SU-DHL-6 (cell line): ENCODE measurements around the gene KAZALD1.

ENCODE experiments used
- H2AFZ ChIP-seq: fragments of 200-600 bp; sonication (generic); 2 replicates; pipeline ENCODE4 v1.6.1; 2014; ENCODE audit warnings: low read depth, mild to moderate bottlenecking, moderate library complexity, mixed read lengths, antibody characterized with exemption, low read length; ENCODE audit not compliant: severe bottlenecking
- H3F3A ChIP-seq: fragments of 200-600 bp; shearing (Covaris generic); 2 replicates; pipeline ENCODE4 v1.6.0; 2016; ENCODE audit warnings: antibody characterized with exemption, mild to moderate bottlenecking; ENCODE audit not compliant: insufficient read depth
- H3K27ac ChIP-seq: fragments of 200-600 bp; sonication (generic); 2 replicates; pipeline ENCODE4 v1.5.1; 2016; ENCODE audit warnings: low read depth, mild to moderate bottlenecking, low read length, moderate library complexity, mixed read lengths
- H3K27me3 ChIP-seq: fragments of 200-600 bp; sonication (generic), shearing (Covaris generic); 2 replicates; pipeline ENCODE4 v1.6.0; 2014; ENCODE audit warnings: mild to moderate bottlenecking, low read length
- H3K36me3 ChIP-seq: fragments of 200-600 bp; sonication (generic); 2 replicates; pipeline ENCODE4 v1.6.1; 2014; ENCODE audit warnings: mild to moderate bottlenecking, low read length, mixed read lengths
- H3K4me2 ChIP-seq: fragments of 300-600, 200-600 bp; shearing (Covaris generic), sonication (generic); 2 replicates; pipeline ENCODE4 v1.6.0; 2014; ENCODE audit warnings: low read length, low read depth, mild to moderate bottlenecking; ENCODE audit not compliant: poor library complexity, severe bottlenecking
- H3K4me3 ChIP-seq: fragments of 200-600 bp; sonication (generic); 2 replicates; pipeline ENCODE4 v1.5.1; 2014; ENCODE audit warnings: antibody characterized with exemption, low read length, mild to moderate bottlenecking, mixed read lengths; ENCODE audit not compliant: insufficient read depth, poor library complexity, severe bottlenecking
- H3K79me2 ChIP-seq: fragments of 200-600 bp; sonication (generic); 2 replicates; pipeline ENCODE4 v1.6.1; 2014; ENCODE audit warnings: mild to moderate bottlenecking, low read length, moderate library complexity; ENCODE audit not compliant: insufficient read depth
- H3K9ac ChIP-seq: fragments of 200-600 bp; sonication (generic); 2 replicates; pipeline ENCODE4 v1.7.0; 2014; ENCODE audit warnings: mild to moderate bottlenecking, low read length
- H3K9me2 ChIP-seq: fragments of 200-600 bp; sonication (generic); replicated peaks from 2 replicates; pipeline ENCODE4 v1.6.1; 2014; ENCODE audit warnings: low read length; ENCODE audit not compliant: insufficient read depth
- H3K9me3 ChIP-seq: fragments of 200-600 bp; sonication (generic); 2 replicates; pipeline ENCODE4 v1.6.1; 2014; ENCODE audit warnings: low read length, mixed read lengths; ENCODE audit not compliant: insufficient read depth
- H4K20me1 ChIP-seq: fragments of 200-600 bp; sonication (generic); 2 replicates; pipeline ENCODE4 v1.6.1; 2014; ENCODE audit warnings: low read depth, mild to moderate bottlenecking, antibody characterized with exemption, low read length, moderate library complexity, mixed read lengths
- CTCF ChIP-seq: fragments of 200-600 bp; sonication (generic); IDR thresholded peaks from one replicate; pipeline ENCODE4 v1.5.1; 2017; ENCODE audit warnings: antibody characterized with exemption, mild to moderate bottlenecking, low read length, moderate library complexity; ENCODE audit not compliant: insufficient read depth, poor library complexity, severe bottlenecking
- EZH2phosphoT487 ChIP-seq: fragments of 200-600 bp; sonication (generic), shearing (Covaris generic); conservative IDR thresholded peaks from 2 replicates; pipeline ENCODE4 v1.6.1; 2018; ENCODE audit warnings: mild to moderate bottlenecking, antibody characterized with exemption, low read length, moderate library complexity, mixed read lengths

Gene KAZALD1

GRCh38 chr10:101112799-101113594, 51.2 kb downstream of the KAZALD1 start:
- Histone ChIP-seq H3K9me2 (no peaks in the 10 kb centered on the region), H3K27ac (no peak overlapping the region), H3F3A (no peaks in the 10 kb centered on the region), H3K4me3 (no peak overlapping the region), H3K4me2 (no peak overlapping the region), H3K9ac (no peak overlapping the region), H3K36me3 (no peaks in the 10 kb centered on the region), H3K27me3 (no peaks in the 10 kb centered on the region), H2AFZ (no peak overlapping the region), H3K9me3 (no peaks in the 10 kb centered on the region), H4K20me1 (no peaks in the 10 kb centered on the region), H3K79me2 (no peaks in the 10 kb centered on the region)
- no peak for TF ChIP-seq CTCF
- TF ChIP-seq EZH2phosphoT487, result no peak

- H3K9me3 ChIP-seq, result no peaks in the 10 kb centered on the region
- H3K27me3 ChIP-seq, result no peaks in the 10 kb centered on the region
- no peaks in the 10 kb centered on the region for H3K36me3 ChIP-seq
- no peak overlapping the region for H3K4me2 ChIP-seq
- no peaks in the 10 kb centered on the region for H3F3A ChIP-seq
- H2AFZ ChIP-seq, result no peak overlapping the region
- no peak for TF ChIP-seq CTCF
- no peak for TF ChIP-seq EZH2phosphoT487
- no peaks in the 10 kb centered on the region for H3K79me2 ChIP-seq
- no peak overlapping the region for H3K27ac ChIP-seq
- no peaks in the 10 kb centered on the region for H3K9me2 ChIP-seq
- no peak overlapping the region for H3K9ac ChIP-seq
- H4K20me1 ChIP-seq, result no peaks in the 10 kb centered on the region
- H3K4me3 ChIP-seq, result no peak overlapping the region
Observed at GRCh38 chr10:101113890-101114403, 52.2 kb downstream of the KAZALD1 start.

DNA sequence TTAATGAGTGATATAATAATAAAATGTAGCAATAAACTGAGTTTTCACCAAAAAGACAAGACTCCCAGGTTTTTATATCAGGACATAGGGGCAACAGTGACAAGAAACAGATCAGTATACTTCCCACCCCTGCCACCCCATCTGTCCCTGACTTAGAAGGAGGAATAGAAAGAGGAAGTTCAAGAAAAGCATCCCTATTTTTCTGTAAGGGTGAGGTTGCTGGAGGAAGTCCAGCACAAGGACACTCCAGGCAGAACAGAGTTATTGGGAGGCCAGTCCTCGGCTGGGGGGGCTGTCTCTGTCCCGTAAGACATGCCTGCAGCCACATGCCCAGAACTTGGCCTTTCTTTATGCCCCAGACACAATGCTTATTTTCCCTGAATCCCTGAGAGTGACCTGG, 52.9 kb downstream of the KAZALD1 start:
- no peak overlapping the region for H2AFZ ChIP-seq
- no peak overlapping the region for H3K4me3 ChIP-seq
- no peaks in the 10 kb centered on the region for H3K27me3 ChIP-seq
- no peak overlapping the region for H3K4me2 ChIP-seq
- no peaks in the 10 kb centered on the region for H3F3A ChIP-seq
- no peaks in the 10 kb centered on the region for H3K79me2 ChIP-seq
- no peak overlapping the region for H3K9ac ChIP-seq
- no peaks in the 10 kb centered on the region for H4K20me1 ChIP-seq
- H3K9me3 ChIP-seq, result no peaks in the 10 kb centered on the region
- TF ChIP-seq CTCF (no peak), EZH2phosphoT487 (no peak)
- H3K36me3 ChIP-seq, result no peaks in the 10 kb centered on the region
- H3K9me2 ChIP-seq, result no peaks in the 10 kb centered on the region
- H3K27ac ChIP-seq, result no peak overlapping the region
